T-helper 1 cell treated with Interleukin-12 subunit alpha and Interleukin-12 subunit beta and Interleukin-4 antibody, amounts not matched to agents 30 ng/mL and 1 ng/mL, for 36 hours (primary cell): ENCODE measurements around the gene FN3K. TPM values are rescaled to one million over a fixed set of nuclear protein-coding genes. Genes with fewer than 3 reads are reported as not detected.

Experiments
- intact Hi-C: fragments of 100-400 bp; cut with micrococcal nuclease; formaldehyde crosslinking; loops from one replicate; pipeline ENCODE4 v1.15.1; 2024
- total RNA-seq: library from RNA; stranded (reverse); gene quantifications from 2 replicates; pipeline ENCODE4 v1.2.3, GENCODE V29; 2022

The FN3K gene
- total RNA-seq, 1 donor from 2014 or later: 4.7 TPM

GRCh38 chr17:82791532-82791931 lies 56.1 kb downstream of the FN3K start:
- intact Hi-C loops: no loop called here

- intact Hi-C loops: no loop called here
Observed at GRCh38 chr17:82793974-82794630, 58.7 kb downstream of the FN3K start.

GRCh38 chr17:82794781-82795482 lies 59.5 kb downstream of the FN3K start:
- intact Hi-C loops: no loop called here

- intact Hi-C loops: no loop called here
Observed at GRCh38 chr17:82795615-82796014, 60.2 kb downstream of the FN3K start.

- intact Hi-C loops: no loop called here
Observed at GRCh38 chr17:82797061-82797460, 61.6 kb downstream of the FN3K start.

GRCh38 chr17:82798752-82799151 lies 63.3 kb downstream of the FN3K start:
- intact Hi-C loops: no loop called here

- intact Hi-C loops: no loop called here
Observed at GRCh38 chr17:82799591-82799990, 64.2 kb downstream of the FN3K start.

Other genes starting within 250 kb of the FN3K start
- gene FOXK2, start 215.9 kb upstream of the FN3K start, total RNA-seq: 70.6 and 73.0 TPM in 2 replicates
- 37.0 and 43.7 TPM in 2 replicates for gene WDR45B, start 87.2 kb upstream of the FN3K start, total RNA-seq
- 1.8 and 2.0 TPM in 2 replicates for gene RAB40B, start 36.9 kb upstream of the FN3K start, total RNA-seq
- gene FN3KRP, start 18.9 kb upstream of the FN3K start, total RNA-seq: 34.3 and 37.2 TPM in 2 replicates
- 210 and 216 TPM in 2 replicates for gene TBCD, start 16.4 kb downstream of the FN3K start, total RNA-seq
- not detected in 2 replicates for gene ZNF750, start 104.4 kb downstream of the FN3K start, total RNA-seq